GM12865 (cell line): ENCODE results near the gene PRPSAP2.
"Not testable (repeated sequence)": the region's sequence is repeated elsewhere in the genome, so short reads cannot be mapped to it uniquely, and the experiment has no call there.

Experiments used
- DNase-seq: peaks from one replicate; pipeline ENCODE4 v3.0.0; 2010; ENCODE audit warnings: low read depth
- H3K4me3 ChIP-seq: 2 replicates; pipeline ENCODE4 v1.5.1; 2011; ENCODE audit warnings: mild to moderate bottlenecking, low read depth, low read length, control low read depth
- CTCF ChIP-seq: IDR thresholded peaks from 2 replicates; pipeline ENCODE4 v1.5.1; 2011; ENCODE audit warnings: low read length, control low read depth, low read depth, inconsistent platforms; ENCODE audit not compliant: insufficient read depth; ENCODE audit errors: missing control alignments

PRPSAP2 gene

GRCh38 chr17:18857864-18858566, at the start of gene PRPSAP2:
Gene PRPSAP2, plus strand, starts transcription at chr17:18858131. Its CDS starts 7,703 bp downstream, at chr17:18865834.
- H3K4me3 ChIP-seq = peak within 1 kb of the TSS; percentile 95
- no peak for TF ChIP-seq CTCF
- DNase-seq = peak; percentile 98

DNA sequence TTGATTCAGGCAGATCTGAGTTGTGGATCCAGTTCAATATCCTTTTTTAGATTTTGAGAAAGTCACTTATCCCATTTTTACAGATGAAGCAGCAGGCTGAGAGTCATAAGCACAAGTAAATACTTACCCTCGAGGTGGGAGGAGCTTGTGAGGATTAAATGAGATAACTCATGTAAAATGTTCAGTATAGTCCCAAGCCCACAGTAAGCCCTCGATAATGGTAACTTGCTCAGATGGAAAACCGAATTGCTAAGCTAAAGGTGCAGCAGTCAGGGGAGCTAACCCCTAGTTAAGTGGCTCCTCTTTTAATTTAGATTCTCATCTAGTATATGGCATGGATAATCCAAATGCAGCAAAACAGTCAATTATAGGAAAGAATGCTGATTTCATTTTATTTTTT, 42.0 kb upstream of the PRPSAP2 start:
- H3K4me3 ChIP-seq, DNase-seq: not testable (repeated sequence)

- peak; percentile 51 for TF ChIP-seq CTCF
- DNase-seq = peak; percentile 80
- H3K4me3 ChIP-seq = not testable (repeated sequence)
Measured at GRCh38 chr17:18816489-18817371, 41.2 kb upstream of the PRPSAP2 start.

DNA sequence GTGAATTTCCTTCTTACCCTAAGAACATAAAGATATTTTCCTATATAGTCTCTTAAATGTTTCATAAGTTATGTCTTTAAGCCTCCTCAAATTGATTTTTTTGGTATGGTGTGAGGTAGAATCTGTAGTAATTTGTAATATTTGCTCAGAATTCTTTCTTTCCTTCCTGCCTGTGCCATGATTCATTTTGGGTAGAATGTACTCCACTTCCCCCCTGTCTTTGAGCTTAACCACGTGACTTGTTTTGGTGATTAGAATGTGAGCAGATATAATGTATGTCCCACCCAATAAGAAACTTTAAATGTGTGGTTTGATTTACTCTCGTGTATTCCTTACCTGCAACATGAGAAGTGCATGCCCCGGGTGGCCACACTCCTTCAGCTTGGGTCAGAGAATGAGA, 36.5 kb upstream of the PRPSAP2 start:
- not testable (repeated sequence) for DNase-seq

GRCh38 chr17:18827613-18828012, 30.3 kb upstream of the PRPSAP2 start:
- not testable (repeated sequence) for H3K4me3 ChIP-seq, DNase-seq

More for the DNA sequence above, 36.5 kb upstream of the PRPSAP2 start:
- not testable (repeated sequence) for H3K4me3 ChIP-seq

DNA sequence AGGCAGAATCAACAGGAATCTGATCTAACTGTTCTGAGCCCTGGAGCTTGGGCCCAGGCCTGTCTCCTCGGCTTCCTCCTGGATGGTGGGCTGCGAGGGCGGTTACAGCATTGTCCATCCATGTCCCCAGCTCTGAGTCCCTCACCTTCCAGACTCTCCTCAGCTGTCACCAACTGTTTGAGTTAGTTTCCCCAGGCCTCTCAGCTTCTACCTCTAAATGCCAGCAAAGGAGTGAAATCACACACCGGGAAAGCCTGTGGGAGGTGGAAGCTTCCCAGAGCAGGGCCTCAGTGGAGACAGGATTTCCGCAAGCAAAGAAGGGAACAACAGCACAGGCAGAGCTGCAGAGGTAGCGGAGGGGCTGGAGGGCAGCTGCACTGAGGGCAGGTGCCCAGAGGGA, 9.4 kb upstream of the PRPSAP2 start:
- DNase-seq = no peak
- TF ChIP-seq CTCF = no peak
- H3K4me3 ChIP-seq = no peak overlapping the region

DNA sequence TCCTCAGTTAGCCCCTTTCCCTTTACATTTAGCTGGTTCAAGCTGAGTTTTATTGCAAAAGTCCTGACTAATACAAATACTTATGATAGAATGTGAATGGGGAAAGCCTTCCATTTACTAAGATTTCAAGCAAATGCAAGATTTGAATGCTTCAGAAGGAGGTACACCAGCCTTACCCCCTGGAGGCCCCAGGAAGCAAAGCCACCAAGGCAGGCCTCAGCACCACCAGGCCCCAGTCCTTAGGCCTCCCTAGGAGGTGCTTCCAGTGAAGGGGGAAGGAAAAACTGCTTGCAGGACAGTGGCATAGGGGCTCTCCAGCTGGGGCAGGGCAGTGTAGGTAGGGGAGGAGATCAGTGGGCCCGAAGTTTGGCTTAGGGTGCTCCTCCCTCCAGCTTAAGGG, 7.3 kb upstream of the PRPSAP2 start:
- DNase-seq = no peak
- TF ChIP-seq CTCF = no peak
- H3K4me3 ChIP-seq = no peak overlapping the region

GRCh38 chr17:18851201-18851600, 6.7 kb upstream of the PRPSAP2 start:
- TF ChIP-seq CTCF = no peak
- no peak for DNase-seq
- no peak overlapping the region for H3K4me3 ChIP-seq
